Measurements from ENCODE around the gene GC. TPM values are rescaled to one million over a fixed set of nuclear protein-coding genes. Genes with fewer than 3 reads are reported as not detected.
A peak's percentile ranks its signal among the peaks of the same experiment; 100 is the strongest.

GC gene
- total and polyA plus RNA-seq, 2 of the 8 experiments (the other 6 are each of a cell fraction or from before 2014, with no cell fraction given): 0.09 to 0.34 TPM

- H3K23ac ChIP-seq (ENCODE audit: insufficient read length): no peak overlapping the region
- H2AFZ ChIP-seq (ENCODE audit: low read length): no peak overlapping the region
- no peak overlapping the region for H3K14ac ChIP-seq (ENCODE audit: insufficient read length)
- no peak overlapping the region for H3K9ac ChIP-seq (replicated peaks in 1 of 4; ENCODE audit: extremely low read depth in 1 of 4, low read depth in 3 of 4, low read length in 3 of 4)
- H2BK12ac ChIP-seq (ENCODE audit: low read depth, low read length): no peak overlapping the region
- H3K36me3 ChIP-seq (ENCODE audit: control insufficient read depth in 2 of 4, insufficient read depth in 4 of 4, low read length in 3 of 4): 0 out of 8 replicates have a peak, but pooled peaks cover 0 to 2% (median 0%) of the 10 kb centered on the region in 4 experiments
- 96% methylated on average over 2 of the region's 2 CpGs; no CpG with 5 or more reads in 1 of the 2 experiments for WGBS, 2 experiments (ENCODE audit: extremely low coverage in 1 of 2, insufficient coverage in 1 of 2, insufficient read length in 1 of 2, insufficient replicate concordance in 2 of 2, low coverage in 1 of 2, low lambda C conversion rate in 2 of 2, missing lambda C conversion rate in 1 of 2)
- no peak overlapping the region for H3K56ac ChIP-seq (replicated peaks; ENCODE audit: insufficient read length, low read depth, low read length)
- POLR2A ChIA-PET (ENCODE audit: partially characterized antibody): no interaction called here
- H3K18ac ChIP-seq (ENCODE audit: extremely low read depth, low read length): no peak overlapping the region
- no peak overlapping the region for H2BK120ac ChIP-seq (replicated peaks; ENCODE audit: low read depth, low read length)
- no peak overlapping the region for H3K4me3 ChIP-seq (ENCODE audit: extremely low read depth in 1 of 4, insufficient read depth in 2 of 4, low read depth in 3 of 4, low read length in 4 of 4)
- no peak overlapping the region for H2BK20ac ChIP-seq (ENCODE audit: low read length)
- H3K4me1 ChIP-seq (replicated peaks in 1 of 4; ENCODE audit: control insufficient read depth in 3 of 4, insufficient read depth in 4 of 4, low read length in 3 of 4): no peaks in the 10 kb centered on the region; a peak in 1 of 7 replicates
- no peak overlapping the region for H3K27ac ChIP-seq (ENCODE audit: low read depth, low read length)
- H3K4me2 ChIP-seq (ENCODE audit: insufficient read depth in 1 of 2, low read depth in 2 of 2, low read length in 2 of 2): no peak overlapping the region
- no peaks in the 10 kb centered on the region for H3K79me2 ChIP-seq (ENCODE audit: control insufficient read depth in 1 of 2, insufficient read depth in 2 of 2, low read length in 2 of 2)
- no peaks in the 10 kb centered on the region for H3K27me3 ChIP-seq (replicated peaks in 1 of 4; ENCODE audit: control insufficient read depth in 3 of 4, extremely low read depth in 1 of 4, insufficient read depth in 3 of 4, low read length in 3 of 4)
- no peak overlapping the region for H2AK5ac ChIP-seq (ENCODE audit: low read depth, low read length)
- H3K79me1 ChIP-seq (ENCODE audit: low read depth, low read length): no peaks in the 10 kb centered on the region
- peak overlapping the region; percentile 1 for H4K5ac ChIP-seq (ENCODE audit: insufficient read length, low read depth, low read length)
- no peaks in the 10 kb centered on the region for H4K20me1 ChIP-seq (replicated peaks in 1 of 2; ENCODE audit: control insufficient read depth in 1 of 2, insufficient read depth in 2 of 2, low read length in 2 of 2)
- CTCF ChIA-PET (ENCODE audit: partially characterized antibody): interaction anchor here (0.7 to 3.4 kb wide), 11 partner anchors 10 to 539 kb away, joined by 3 to 29 read pairs (median 3); partner anchors contain the start of gene NPFFR2
- H4K91ac ChIP-seq (replicated peaks; ENCODE audit: insufficient read length, low read length): no peak overlapping the region
- no peak for DNase-seq (ENCODE audit: low read depth in 1 of 2, low spot score in 2 of 2)
- H3K23me2 ChIP-seq (ENCODE audit: low read depth, low read length): no peaks in the 10 kb centered on the region
- no peak overlapping the region for H2BK5ac ChIP-seq (ENCODE audit: low read depth, low read length)
- no peak overlapping the region for H4K8ac ChIP-seq (ENCODE audit: extremely low read depth, insufficient read depth, low read length)
- FAIRE-seq: no peak
- H3K4ac ChIP-seq (replicated peaks; ENCODE audit: insufficient read length, low read depth, low read length): no peak overlapping the region
- no peak overlapping the region for H2BK15ac ChIP-seq (ENCODE audit: low read length)
- H3K9me3 ChIP-seq (ENCODE audit: insufficient read depth in 2 of 2, low read depth in 1 of 2, low read length in 1 of 2): no peaks in the 10 kb centered on the region
- TF ChIP-seq RNF2 (IDR thresholded peaks at IDR 0.05; ENCODE audit: borderline replicate concordance, low read depth, low read length, missing control alignments, poor library complexity, severe bottlenecking): no peak
- no peak for TF ChIP-seq KDM5A (IDR thresholded peaks at IDR 0.05; ENCODE audit: low read length)
- TF ChIP-seq CBX8 (IDR thresholded peaks at IDR 0.05; ENCODE audit: borderline replicate concordance, low read depth, low read length): no peak
- no peak for TF ChIP-seq FOSL1 (IDR thresholded peaks at IDR 0.05; ENCODE audit: insufficient read depth, low read depth, low read length)
- no peak for TF ChIP-seq BACH1 (IDR thresholded peaks at IDR 0.05; ENCODE audit: low read length)
- TF ChIP-seq EP300 (IDR thresholded peaks at IDR 0.05; ENCODE audit: borderline replicate concordance in 1 of 2, low read depth in 2 of 2, low read length in 2 of 2): no peak
- no peak for TF ChIP-seq ATF2 (IDR thresholded peaks at IDR 0.05; ENCODE audit: low read length)
- no peak for TF ChIP-seq TAF7 (optimal IDR thresholded peaks at IDR 0.05; ENCODE audit: borderline replicate concordance, low read depth, low read length)
Observed at GRCh38 chr4:71773004-71773403, 10.9 kb downstream of the GC start.

Data from H1 (cell line).